ENCODE results near the gene CIDEB.

Gene CIDEB

GRCh38 chr14:24266344-24267244, 41.2 kb downstream of the CIDEB start:
- DNase-seq, result no peak

GRCh38 chr14:24264298-24264697, 43.5 kb downstream of the CIDEB start:
- DNase-seq, result no peak

GRCh38 chr14:24263848-24264247, 43.9 kb downstream of the CIDEB start:
- no peak for DNase-seq

GRCh38 chr14:24262821-24263733, 44.7 kb downstream of the CIDEB start, which contains the start of gene TGM1:
Gene TGM1, minus strand, starts transcription at chr14:24263177. Its CDS starts 825 bp downstream, at chr14:24262352.
- no peak for DNase-seq

- DNase-seq, result no peak
Observed at GRCh38 chr14:24261969-24262327, 45.8 kb downstream of the CIDEB start.

- no peak for DNase-seq
Observed at GRCh38 chr14:24261256-24261968, 46.4 kb downstream of the CIDEB start.

- no peak for DNase-seq
Observed at GRCh38 chr14:24260780-24261157, 47.0 kb downstream of the CIDEB start.

- DNase-seq, result no peak
Observed at GRCh38 chr14:24260026-24260779, 47.6 kb downstream of the CIDEB start.

GRCh38 chr14:24259282-24260025, 48.3 kb downstream of the CIDEB start:
- no peak for DNase-seq

- DNase-seq, result no peak
Observed at GRCh38 chr14:24258548-24259265, 49.1 kb downstream of the CIDEB start.

GRCh38 chr14:24258119-24258518, 49.7 kb downstream of the CIDEB start:
- DNase-seq, result no peak

- no peak for DNase-seq
Observed at GRCh38 chr14:24256960-24257359, 50.8 kb downstream of the CIDEB start.

GRCh38 chr14:24255931-24256711, 51.7 kb downstream of the CIDEB start:
- DNase-seq, result no peak

GRCh38 chr14:24255438-24255837, 52.3 kb downstream of the CIDEB start:
- no peak for DNase-seq
